Stomach (tissue), 9 donors: ENCODE results near the gene PGM3. TPM values are rescaled to one million over a fixed set of nuclear protein-coding genes. Genes with fewer than 3 reads are reported as not detected.

Source experiments
- DNase-seq, 2 donors: peaks; one replicate each; pipeline versions ENCODE4 v3.0.0 to v3.0.0-alpha.2; 2013 to 2019
- H3K27ac ChIP-seq, 5 donors: fragments of 200-600 bp in 4 of 5; sonication (generic) in 4 of 5; one replicate each; pipeline ENCODE4 v1.5.1; 2013 to 2019; ENCODE audit warnings: mild to moderate bottlenecking in 1 of 5, moderate library complexity in 1 of 5
- H3K27me3 ChIP-seq, 3 donors: fragments of 200-600 bp; sonication (generic); one replicate each; pipeline ENCODE4 v1.5.1; 2017 to 2019; ENCODE audit warnings: mixed run types in 1 of 3
- H3K36me3 ChIP-seq, 4 donors: fragments of 200-600 bp; sonication (generic); 1 replicate in 3 of 4; 2 replicates in 1 of 4; pipeline ENCODE4 v1.5.1; 2016 to 2019
- H3K4me1 ChIP-seq, 4 donors: fragments of 200-600 bp; sonication (generic); one replicate each; pipeline ENCODE4 v1.5.1; 2016 to 2019
- H3K4me3 ChIP-seq, 4 donors: fragments of 200-600 bp; sonication (generic) in 3 of 4; one replicate each; pipeline ENCODE4 v1.5.1; 2016 to 2019; ENCODE audit warnings: mild to moderate bottlenecking in 1 of 4
- H3K9me3 ChIP-seq, 4 donors: fragments of 200-600 bp; sonication (generic); one replicate each; pipeline ENCODE4 v1.5.1; 2016 to 2019
- CTCF ChIP-seq, 7 experiments: fragments of 450-650 bp in 4 of 7; fragments of 200-600 bp in 3 of 7; sonication (generic) in 3 of 7; IDR thresholded peaks; one replicate each; pipeline ENCODE4 v1.5.1; 2016 to 2019; ENCODE audit warnings: antibody characterized with exemption in 7 of 7, control low read depth in 2 of 7, mild to moderate bottlenecking in 1 of 7
- EP300 ChIP-seq: sonication (generic); formaldehyde crosslinking; IDR thresholded peaks from one replicate; pipeline ENCODE4 v1.6.1; 2017; ENCODE audit warnings: antibody characterized with exemption
- POLR2A ChIP-seq, 4 donors: fragments of 450-650 bp; IDR thresholded peaks; one replicate each; pipeline ENCODE4 v1.6.1; 2016; ENCODE audit warnings: antibody characterized with exemption in 4 of 4, control low read depth in 2 of 4, mild to moderate bottlenecking in 1 of 4, moderate library complexity in 1 of 4
- POLR2AphosphoS5 ChIP-seq, 3 donors: sonication (generic); formaldehyde crosslinking; IDR thresholded peaks; one replicate each; pipeline ENCODE4 v1.6.1; 2016; ENCODE audit warnings: antibody characterized with exemption in 3 of 3
- WGBS, 5 donors: extraction: QIAGEN DNeasy Blood & Tissue Kit in 3 of 5; methylation state at CpG; one replicate each; pipeline versions ENCODE4 v1.1.5 to v1.1.7; 2013 to 2018; 5-methylcytosine and 5-hydroxymethylcytosine counted together
- intact Hi-C: fragments of 100-400 bp; cut with DNase I; formaldehyde crosslinking; loops from one replicate; pipeline ENCODE4 v1.15.1; 2023; ENCODE audit warnings: low total_unique reads
- polyA plus RNA-seq, 3 donors: library from polyadenylated mRNA; stranded (reverse); fragments of 200-250 nt; gene quantifications; one replicate each; pipeline ENCODE4 v1.2.3, GENCODE V29; 2013
- total RNA-seq, 5 donors: library from RNA; depleted of rRNA; stranded (reverse); fragments of >200 nt; gene quantifications; one replicate each; pipeline versions ENCODE4 v1.1.0 to v1.2.3, GENCODE V29; 2014 to 2016
- donor health status: healthy with polysubstance abuse.
- donor health status: Bipolar disorder and iron deficiency.
- donor health status: healthy.

The PGM3 gene
- total and polyA plus RNA-seq, 8 donors = 0.58 to 96.4 (median 19.6) TPM

GRCh38 chr6:83153883-83154521 is 39.1 kb downstream of the PGM3 start:
- intact Hi-C loops = no loop called here
- Histone ChIP-seq H3K36me3 (peaks cover 22 to 94% (median 87%) of the 10 kb centered on the region in 4 donors), H3K9me3 (no peaks in the 10 kb centered on the region), H3K4me1 (no peaks in the 10 kb centered on the region), H3K27ac (no peak overlapping the region), H3K4me3 (no peak overlapping the region), H3K27me3 (no peaks in the 10 kb centered on the region)
- TF ChIP-seq CTCF (IDR thresholded peaks at IDR 0.05) (no peak), EP300 (no peak), POLR2A (IDR thresholded peaks at IDR 0.05) (no peak), POLR2AphosphoS5 (IDR thresholded peaks at IDR 0.05) (no peak)
- 86 to 90% (median 89%) methylated on average over 4 of the region's 4 CpGs for WGBS, 5 donors
- DNase-seq = no peak

- Histone ChIP-seq H3K4me1 (no peaks in the 10 kb centered on the region), H3K27me3 (no peaks in the 10 kb centered on the region), H3K4me3 (no peak overlapping the region), H3K36me3 (peaks cover 16 to 93% (median 84%) of the 10 kb centered on the region in 4 donors), H3K27ac (no peak overlapping the region), H3K9me3 (no peaks in the 10 kb centered on the region)
- WGBS, 5 donors = 82 to 100% (median 94%) methylated on average over 1 of the region's 1 CpG
- no peak for DNase-seq
- TF ChIP-seq CTCF (IDR thresholded peaks at IDR 0.05) (no peak), POLR2AphosphoS5 (IDR thresholded peaks at IDR 0.05) (no peak), POLR2A (IDR thresholded peaks at IDR 0.05) (no peak), EP300 (no peak)
- intact Hi-C loops = no loop called here
Observed at GRCh38 chr6:83152913-83153312, 40.2 kb downstream of the PGM3 start.

GRCh38 chr6:83151114-83151513 is 42.0 kb downstream of the PGM3 start:
- no peak for DNase-seq
- 85 to 95% (median 93%) methylated on average over 2 of the region's 2 CpGs for WGBS, 5 donors
- no peaks in the 10 kb centered on the region for H3K4me1 ChIP-seq
- peaks cover 9 to 93% (median 79%) of the 10 kb centered on the region in 4 donors for H3K36me3 ChIP-seq
- no peak overlapping the region for H3K27ac ChIP-seq
- intact Hi-C loops = no loop called here
- no peaks in the 10 kb centered on the region for H3K27me3 ChIP-seq
- no peak overlapping the region for H3K4me3 ChIP-seq
- TF ChIP-seq POLR2A (IDR thresholded peaks at IDR 0.05) = no peak
- no peak for TF ChIP-seq EP300
- no peak for TF ChIP-seq POLR2AphosphoS5 (IDR thresholded peaks at IDR 0.05)
- TF ChIP-seq CTCF (IDR thresholded peaks at IDR 0.05) = no peak
- H3K9me3 ChIP-seq = no peaks in the 10 kb centered on the region

GRCh38 chr6:83138758-83139157 is 54.3 kb downstream of the PGM3 start:
- no peak for DNase-seq
- 83 to 90% (median 85%) methylated on average over 3 of the region's 3 CpGs for WGBS, 5 donors
- Histone ChIP-seq H3K9me3 (no peaks in the 10 kb centered on the region), H3K36me3 (peaks cover 8 to 94% (median 83%) of the 10 kb centered on the region in 4 donors), H3K4me1 (peaks cover 0 to 5% (median 0%) of the 10 kb centered on the region in 4 donors), H3K27ac (no peak overlapping the region), H3K27me3 (no peaks in the 10 kb centered on the region), H3K4me3 (no peak overlapping the region)
- intact Hi-C loops = no loop called here
- TF ChIP-seq CTCF (IDR thresholded peaks at IDR 0.05) (no peak), EP300 (no peak), POLR2AphosphoS5 (IDR thresholded peaks at IDR 0.05) (no peak), POLR2A (IDR thresholded peaks at IDR 0.05) (no peak)
